Choroid plexus epithelial cell (primary cell): ENCODE measurements around the gene ITPKB.

Experiments
- DNase-seq: peaks from one replicate; pipeline ENCODE4 v3.0.0-alpha.2; 2010; ENCODE audit warnings: low read depth
- H3K4me3 ChIP-seq: 2 replicates; pipeline ENCODE4 v1.5.1; 2011; ENCODE audit warnings: low read depth, mild to moderate bottlenecking, control low read depth, low read length, moderate library complexity
- TF ChIP-seq, protein P1 (sequence below): conservative IDR thresholded peaks from 2 replicates; pipeline ENCODE4 v1.5.1; 2011; ENCODE audit warnings: low read depth, mild to moderate bottlenecking, control low read depth, inconsistent platforms, low read length, moderate library complexity

ITPKB gene

DNA sequence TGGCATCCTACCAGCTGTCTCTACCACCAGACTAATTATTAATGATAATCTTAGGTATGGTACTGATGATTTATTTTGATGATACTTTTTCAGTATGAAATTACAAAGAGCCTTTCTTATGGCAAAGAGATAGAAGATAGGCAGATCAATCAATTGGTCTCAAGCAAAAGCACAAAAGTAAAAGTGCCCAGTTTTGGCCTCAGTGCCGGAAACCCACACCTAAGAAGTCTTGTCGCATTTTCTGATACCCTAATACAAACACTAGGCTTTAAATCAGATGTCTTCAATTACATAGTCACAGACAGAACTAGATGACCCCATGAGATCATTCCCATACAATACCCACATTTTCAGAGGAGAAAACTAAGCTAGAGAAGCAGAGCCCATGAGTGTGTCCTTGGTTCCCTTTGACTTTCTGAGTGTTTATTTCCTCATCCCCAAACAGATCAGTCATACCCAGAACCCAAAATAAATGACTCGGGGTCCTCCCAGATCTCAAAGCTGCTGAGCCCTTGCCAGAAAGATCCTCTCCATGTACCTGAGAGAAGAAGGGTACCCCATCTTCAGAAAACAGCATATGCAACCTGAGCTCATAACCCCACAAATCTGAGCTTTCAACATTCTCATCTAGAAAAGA, 7.7 kb downstream of the ITPKB start:
- no peak for DNase-seq
- no peak overlapping the region for H3K4me3 ChIP-seq
- TF ChIP-seq, protein P1, sequence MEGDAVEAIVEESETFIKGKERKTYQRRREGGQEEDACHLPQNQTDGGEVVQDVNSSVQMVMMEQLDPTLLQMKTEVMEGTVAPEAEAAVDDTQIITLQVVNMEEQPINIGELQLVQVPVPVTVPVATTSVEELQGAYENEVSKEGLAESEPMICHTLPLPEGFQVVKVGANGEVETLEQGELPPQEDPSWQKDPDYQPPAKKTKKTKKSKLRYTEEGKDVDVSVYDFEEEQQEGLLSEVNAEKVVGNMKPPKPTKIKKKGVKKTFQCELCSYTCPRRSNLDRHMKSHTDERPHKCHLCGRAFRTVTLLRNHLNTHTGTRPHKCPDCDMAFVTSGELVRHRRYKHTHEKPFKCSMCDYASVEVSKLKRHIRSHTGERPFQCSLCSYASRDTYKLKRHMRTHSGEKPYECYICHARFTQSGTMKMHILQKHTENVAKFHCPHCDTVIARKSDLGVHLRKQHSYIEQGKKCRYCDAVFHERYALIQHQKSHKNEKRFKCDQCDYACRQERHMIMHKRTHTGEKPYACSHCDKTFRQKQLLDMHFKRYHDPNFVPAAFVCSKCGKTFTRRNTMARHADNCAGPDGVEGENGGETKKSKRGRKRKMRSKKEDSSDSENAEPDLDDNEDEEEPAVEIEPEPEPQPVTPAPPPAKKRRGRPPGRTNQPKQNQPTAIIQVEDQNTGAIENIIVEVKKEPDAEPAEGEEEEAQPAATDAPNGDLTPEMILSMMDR: no peak

DNA sequence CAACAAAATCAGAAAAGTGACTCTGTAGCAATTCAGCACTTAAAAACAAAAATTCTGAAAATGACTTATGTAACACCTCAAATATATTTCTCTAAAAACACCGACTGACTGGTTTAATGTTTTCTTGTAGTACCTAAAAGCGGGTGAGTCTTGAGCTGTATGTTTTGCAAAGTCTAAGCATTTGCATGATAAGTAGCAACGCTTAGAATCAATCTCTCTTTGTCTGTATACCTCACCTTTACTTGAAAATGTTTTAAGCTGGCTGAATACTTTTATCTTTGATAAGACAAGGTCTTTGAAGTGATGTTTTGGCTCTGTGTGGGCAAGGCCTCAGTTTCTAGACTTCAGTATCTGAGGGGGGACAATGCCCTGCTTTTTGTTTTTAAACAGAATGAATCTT, 8.2 kb downstream of the ITPKB start:
- TF ChIP-seq, protein P1: no peak
- H3K4me3 ChIP-seq: no peak overlapping the region
- no peak for DNase-seq

DNA sequence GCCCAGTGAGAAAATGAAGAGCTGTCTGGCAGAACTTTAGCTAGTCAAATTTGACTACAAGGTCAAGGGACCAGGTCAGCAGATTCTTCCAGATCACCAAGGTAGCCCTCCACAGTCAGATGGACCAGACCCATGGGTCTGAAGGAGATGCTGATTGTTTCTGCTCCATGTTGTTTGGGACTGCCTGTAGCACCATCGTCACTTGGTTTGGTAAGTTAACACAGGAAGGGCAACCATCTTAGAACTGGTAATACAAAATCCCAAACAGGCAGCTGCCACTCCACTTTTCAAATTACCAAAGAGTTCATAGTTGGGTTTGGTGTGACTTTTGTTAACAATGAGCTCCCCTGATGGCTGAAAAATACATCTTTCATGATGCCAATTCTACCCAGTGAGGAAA, 9.0 kb downstream of the ITPKB start:
- DNase-seq: no peak

DNA sequence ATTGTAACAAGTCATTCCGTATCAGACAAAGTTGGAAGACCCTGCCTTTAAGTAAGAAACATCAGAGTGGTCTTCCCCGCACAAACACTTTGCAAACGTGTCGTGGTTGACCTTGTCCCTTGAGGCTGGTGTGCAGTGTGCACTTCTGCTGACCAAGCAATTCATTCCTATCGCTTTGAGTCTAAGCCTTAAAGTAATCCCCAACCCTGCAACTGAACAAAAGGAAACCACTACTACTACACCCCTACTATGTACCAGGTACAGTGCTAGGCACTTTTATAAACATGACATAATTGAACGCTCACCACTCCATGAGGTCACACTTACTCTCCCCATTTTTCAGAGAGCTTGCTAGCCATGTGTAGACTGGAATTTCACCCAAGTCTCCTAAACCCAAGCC, 10.6 kb downstream of the ITPKB start:
- DNase-seq: no peak
- TF ChIP-seq, protein P1: no peak
- no peak overlapping the region for H3K4me3 ChIP-seq

More for the DNA sequence above, 9.0 kb downstream of the ITPKB start:
- no peak overlapping the region for H3K4me3 ChIP-seq
- TF ChIP-seq, protein P1: no peak

DNA sequence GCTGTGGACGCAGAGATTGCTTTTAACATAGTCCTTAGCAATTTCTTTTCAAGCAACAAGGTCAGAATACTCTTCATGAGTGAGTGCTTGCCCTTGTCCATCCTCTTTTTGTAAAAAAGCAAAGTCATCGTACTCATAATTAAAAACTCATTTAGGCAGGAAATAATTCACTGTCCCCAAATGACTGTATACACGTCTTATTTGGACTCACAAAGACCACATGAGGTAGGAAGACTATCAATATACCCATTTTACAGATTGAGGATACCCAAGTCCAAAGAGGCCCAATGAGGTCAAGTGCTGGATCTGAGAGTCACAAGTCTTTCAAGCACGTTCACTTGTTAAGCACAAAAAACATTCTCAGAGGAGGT, 13.2 kb downstream of the ITPKB start:
- no peak for DNase-seq
- no peak overlapping the region for H3K4me3 ChIP-seq
- TF ChIP-seq, protein P1: no peak

DNA sequence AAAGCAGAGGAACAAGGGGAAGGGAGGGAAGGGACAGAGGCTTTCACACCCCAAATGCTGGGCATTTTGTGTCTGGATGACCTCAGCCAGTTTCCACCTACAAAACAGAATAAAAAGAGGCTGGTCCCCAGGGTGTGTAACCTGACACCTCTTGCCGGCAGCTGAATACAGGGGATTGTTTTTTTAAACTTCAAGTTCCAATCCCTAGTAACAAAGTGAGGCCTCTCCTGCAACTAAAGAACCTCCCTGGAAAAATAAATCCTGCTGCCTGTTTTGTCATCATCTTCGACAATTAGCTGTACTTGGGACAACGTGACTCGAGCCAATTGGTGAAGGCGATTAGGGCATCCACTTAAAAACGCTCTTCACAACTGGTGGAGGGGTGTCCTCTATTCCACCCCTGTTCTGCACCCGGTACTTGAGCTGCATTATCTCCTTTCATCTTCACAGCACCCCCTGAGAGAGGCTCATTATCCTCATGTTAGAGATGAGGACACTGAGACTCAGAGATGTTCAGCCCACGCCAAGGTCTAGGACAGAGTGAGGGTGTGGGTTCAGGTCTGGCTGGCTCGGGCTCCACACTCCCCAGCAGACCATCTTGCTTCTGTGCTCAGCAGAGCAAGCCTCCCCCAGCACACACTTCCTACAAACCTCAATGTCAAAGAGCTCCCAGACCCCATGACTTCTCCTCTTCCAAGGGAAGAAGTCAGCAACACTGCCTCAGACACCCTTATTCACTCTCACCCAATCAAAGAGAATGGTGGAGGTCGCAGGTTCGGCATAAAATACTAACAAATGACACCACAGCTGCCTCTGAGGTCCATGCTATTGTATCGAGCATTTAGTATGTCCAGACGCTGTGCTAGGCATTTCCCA, 15.2 kb downstream of the ITPKB start:
- TF ChIP-seq, protein P1: no peak
- DNase-seq: peak; percentile 85
- no peak overlapping the region for H3K4me3 ChIP-seq
